Keratinocyte (primary cell): Measurements from ENCODE around the gene C1orf167. TPM values are rescaled to one million over a fixed set of nuclear protein-coding genes. Genes with fewer than 3 reads are reported as not detected.

Source experiments
- DNase-seq: peaks from one replicate; pipeline ENCODE4 v3.0.0-alpha.2; 2011; ENCODE audit warnings: low read depth, missing footprints, low spot score
- FAIRE-seq: peaks from 2 replicates; lab custom pipeline; 2011; peaks lifted over from hg19 to GRCh38; lab: Jason Lieb, UNC
- H2AFZ ChIP-seq: 2 replicates; pipeline ENCODE4 v1.6.0; 2012; ENCODE audit warnings: low read length, control low read depth, inconsistent platforms; ENCODE audit not compliant: control insufficient read depth
- H3K27ac ChIP-seq: 2 replicates; pipeline ENCODE4 v1.5.1; 2011; ENCODE audit warnings: low read length; ENCODE audit not compliant: control insufficient read depth, insufficient read depth
- H3K27me3 ChIP-seq: 3 replicates; pipeline ENCODE4 v1.6.0; 2011; ENCODE audit warnings: low read length; ENCODE audit not compliant: control insufficient read depth, insufficient read depth; ENCODE audit errors: extremely low read depth
- H3K36me3 ChIP-seq, 2 experiments: 2 replicates in 1 of 2; 3 replicates in 1 of 2; pipeline ENCODE4 v1.5.1; 2011; ENCODE audit warnings: low read length in 2 of 2, mild to moderate bottlenecking in 1 of 2; ENCODE audit not compliant: control insufficient read depth in 2 of 2, insufficient read depth in 2 of 2; ENCODE audit errors: extremely low read depth in 1 of 2
- H3K4me1 ChIP-seq: 3 replicates; pipeline ENCODE4 v1.5.1; 2011; ENCODE audit warnings: low read length; ENCODE audit not compliant: control insufficient read depth, insufficient read depth; ENCODE audit errors: extremely low read depth
- H3K4me2 ChIP-seq: 3 replicates; pipeline ENCODE4 v1.6.0; 2011; ENCODE audit warnings: low read depth, low read length; ENCODE audit not compliant: control insufficient read depth, insufficient read depth; ENCODE audit errors: extremely low read depth
- H3K4me3 ChIP-seq, 3 experiments: fragments of 200-600 bp in 1 of 3; sonication (generic) in 1 of 3; 2 replicates in 2 of 3; 3 replicates in 1 of 3; pipeline ENCODE4 v1.5.1; 2011 to 2016; ENCODE audit warnings: low read length in 3 of 3, mild to moderate bottlenecking in 3 of 3, control low read depth in 2 of 3, inconsistent platforms in 1 of 3, low read depth in 1 of 3, mixed read lengths in 1 of 3, mixed run types in 1 of 3, moderate library complexity in 1 of 3; ENCODE audit not compliant: control insufficient read depth in 2 of 3, insufficient read depth in 2 of 3; ENCODE audit errors: extremely low read depth in 1 of 3
- H3K79me2 ChIP-seq: 2 replicates; pipeline ENCODE4 v1.6.0; 2012; ENCODE audit warnings: low read length; ENCODE audit not compliant: control insufficient read depth, insufficient read depth
- H3K9ac ChIP-seq: 3 replicates; pipeline ENCODE4 v1.6.0; 2011; ENCODE audit warnings: low read length; ENCODE audit not compliant: control insufficient read depth, insufficient read depth; ENCODE audit errors: extremely low read depth
- H3K9me1 ChIP-seq: 3 replicates; pipeline ENCODE4 v1.6.0; 2011; ENCODE audit warnings: low read length; ENCODE audit not compliant: control insufficient read depth, insufficient read depth; ENCODE audit errors: extremely low read depth
- H3K9me3 ChIP-seq: 2 replicates; pipeline ENCODE4 v1.5.1; 2012; ENCODE audit warnings: low read depth, low read length; ENCODE audit not compliant: control insufficient read depth
- H4K20me1 ChIP-seq: 3 replicates; pipeline ENCODE4 v1.6.0; 2011; ENCODE audit warnings: low read length; ENCODE audit not compliant: control insufficient read depth, insufficient read depth; ENCODE audit errors: extremely low read depth
- EZH2 ChIP-seq: IDR thresholded peaks from one replicate; pipeline ENCODE4 v1.6.1; 2012; ENCODE audit warnings: inconsistent platforms, mild to moderate bottlenecking, low read length, moderate library complexity
- dilution Hi-C: fragments of 300-500 bp; cut with MboI; formaldehyde crosslinking; loops from one replicate; pipeline ENCODE4 v1.7.0; 2020; ENCODE audit warnings: low sequenced_read_pairs; ENCODE audit not compliant: extremely low pct_ligation_motif_present
- polyA plus RNA-seq, 5 experiments: library from polyadenylated mRNA; depleted of rRNA in 3 of 5; stranded (reverse) in 3 of 5; stranded (forward) in 1 of 5; unstranded in 1 of 5; fragments of >200 nt; gene quantifications; 1 replicate in 1 of 5; 2 replicates in 3 of 5; 3 replicates in 1 of 5; pipeline versions ENCODE4 v1.2.1 to v1.2.3, GENCODE V29; 2011 to 2012; ENCODE audit warnings: missing spikeins in 2 of 5, low read depth in 1 of 5, low replicate concordance in 1 of 5
- TF ChIP-seq, protein P1 (sequence below), 3 experiments: IDR thresholded peaks in 1 of 3; conservative IDR thresholded peaks in 1 of 3; optimal IDR thresholded peaks in 1 of 3; 2 replicates in 2 of 3; 3 replicates in 1 of 3; pipeline versions ENCODE3 to v1.5.1; 2011; ENCODE audit warnings: low read length in 3 of 3, mild to moderate bottlenecking in 3 of 3, moderate library complexity in 2 of 3, control low read depth in 1 of 3, inconsistent platforms in 1 of 3; ENCODE audit not compliant: insufficient read depth in 2 of 3; ENCODE audit errors: extremely low read depth in 1 of 3

Gene C1orf167
- polyA plus RNA-seq, 1 donor (not counting 4 experiments of a cell fraction or from before 2014, with no cell fraction given), result not detected

DNA sequence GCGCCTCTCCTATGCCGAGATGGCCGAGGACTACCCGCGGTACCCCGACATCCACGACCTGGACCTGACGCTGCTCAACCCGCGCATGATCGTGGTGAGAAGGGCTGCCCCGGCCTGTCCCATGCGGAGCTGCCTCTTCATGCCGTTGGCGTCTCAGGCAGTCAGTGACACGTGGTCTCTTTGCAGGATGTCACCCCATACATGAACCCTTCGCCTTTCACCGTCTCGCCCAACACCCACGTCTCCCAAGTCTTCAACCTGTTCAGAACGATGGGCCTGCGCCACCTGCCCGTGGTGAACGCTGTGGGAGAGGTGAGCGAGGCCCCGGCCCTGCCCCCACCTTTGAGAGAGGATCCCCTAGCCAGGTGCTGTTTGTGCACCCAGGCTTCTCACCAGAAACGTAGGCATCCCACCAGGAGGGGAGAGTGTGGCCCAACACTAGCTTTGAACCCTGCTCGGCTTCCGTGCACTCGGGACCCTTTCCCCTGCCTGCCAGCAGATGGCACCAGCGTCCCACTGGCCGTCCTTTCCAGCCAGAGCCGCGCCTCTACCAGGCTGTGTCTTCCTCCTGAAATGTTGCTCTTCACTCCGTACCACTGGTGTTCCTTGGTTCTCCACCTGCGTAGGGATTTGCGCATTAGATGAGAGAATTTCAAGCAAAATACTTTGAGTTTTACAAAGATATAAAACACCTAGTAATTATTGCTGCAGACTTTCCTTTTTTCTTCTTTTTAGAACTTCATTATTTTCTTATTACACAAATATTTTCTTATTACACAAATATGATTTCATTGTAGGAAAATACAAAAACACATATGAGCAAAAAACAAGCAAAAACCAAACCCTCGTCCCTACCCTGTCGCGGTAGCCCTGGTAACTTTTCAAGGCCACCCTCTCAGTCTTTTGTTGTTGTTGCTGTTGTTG lies 76.6 kb downstream of the C1orf167 start:
- TF ChIP-seq EZH2, result no peak
- TF ChIP-seq, protein P1, sequence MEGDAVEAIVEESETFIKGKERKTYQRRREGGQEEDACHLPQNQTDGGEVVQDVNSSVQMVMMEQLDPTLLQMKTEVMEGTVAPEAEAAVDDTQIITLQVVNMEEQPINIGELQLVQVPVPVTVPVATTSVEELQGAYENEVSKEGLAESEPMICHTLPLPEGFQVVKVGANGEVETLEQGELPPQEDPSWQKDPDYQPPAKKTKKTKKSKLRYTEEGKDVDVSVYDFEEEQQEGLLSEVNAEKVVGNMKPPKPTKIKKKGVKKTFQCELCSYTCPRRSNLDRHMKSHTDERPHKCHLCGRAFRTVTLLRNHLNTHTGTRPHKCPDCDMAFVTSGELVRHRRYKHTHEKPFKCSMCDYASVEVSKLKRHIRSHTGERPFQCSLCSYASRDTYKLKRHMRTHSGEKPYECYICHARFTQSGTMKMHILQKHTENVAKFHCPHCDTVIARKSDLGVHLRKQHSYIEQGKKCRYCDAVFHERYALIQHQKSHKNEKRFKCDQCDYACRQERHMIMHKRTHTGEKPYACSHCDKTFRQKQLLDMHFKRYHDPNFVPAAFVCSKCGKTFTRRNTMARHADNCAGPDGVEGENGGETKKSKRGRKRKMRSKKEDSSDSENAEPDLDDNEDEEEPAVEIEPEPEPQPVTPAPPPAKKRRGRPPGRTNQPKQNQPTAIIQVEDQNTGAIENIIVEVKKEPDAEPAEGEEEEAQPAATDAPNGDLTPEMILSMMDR (optimal IDR thresholded peaks at IDR 0.05 in 1 of 3, IDR thresholded peaks at IDR 0.05 in 1 of 3, conservative IDR thresholded peaks at IDR 0.05 in 1 of 3; ENCODE audit: extremely low read depth in 1 of 3, insufficient read depth in 2 of 3, low read length in 3 of 3), result peak; percentile 99 to 100 (median 100)
- dilution Hi-C loops, result no loop called here
- Histone ChIP-seq H2AFZ (no peak overlapping the region), H3K27ac (no peak overlapping the region), H3K27me3 (no peaks in the 10 kb centered on the region), H3K9ac (no peak overlapping the region), H4K20me1 (peaks cover 3% of the 10 kb centered on the region), H3K36me3 (peaks cover 62 to 67% of the 10 kb centered on the region in 2 experiments), H3K9me1 (no peaks in the 10 kb centered on the region), H3K4me3 (no peak overlapping the region), H3K4me1 (no peaks in the 10 kb centered on the region), H3K9me3 (no peaks in the 10 kb centered on the region), H3K4me2 (no peak overlapping the region), H3K79me2 (no peaks in the 10 kb centered on the region)
- DNase-seq (no peak), FAIRE-seq (peak; percentile 81)

Other genes starting within 250 kb of the C1orf167 start
- 42.2 to 83.7 TPM (median 65.9 TPM) in 3 replicates for gene FBXO2, start 107.8 kb upstream of the C1orf167 start, polyA plus RNA-seq
- 23.1 to 39.9 TPM (median 25.8 TPM) in 3 replicates for gene FBXO44, start 107.3 kb upstream of the C1orf167 start, polyA plus RNA-seq
- gene FBXO6, start 98.0 kb upstream of the C1orf167 start, polyA plus RNA-seq, result 10.9 to 24.0 TPM (median 11.2 TPM) in 3 replicates
- gene MAD2L2, start 81.0 kb upstream of the C1orf167 start, polyA plus RNA-seq, result 24.8 to 31.6 TPM (median 26.4 TPM) in 3 replicates
- gene DRAXIN, start 70.5 kb upstream of the C1orf167 start, polyA plus RNA-seq, result not detected in 3 replicates
- gene AGTRAP, start 26.1 kb upstream of the C1orf167 start, polyA plus RNA-seq, result 36.7 to 75.6 TPM (median 65.8 TPM) in 3 replicates
- 5.1 to 8.3 TPM (median 5.2 TPM) in 3 replicates for gene MTHFR, start 43.8 kb downstream of the C1orf167 start, polyA plus RNA-seq
- gene CLCN6, start 44.0 kb downstream of the C1orf167 start, polyA plus RNA-seq, result 5.2 to 9.8 TPM (median 7.4 TPM) in 3 replicates
- gene NPPA, start 85.6 kb downstream of the C1orf167 start, polyA plus RNA-seq, result not detected in 3 replicates
- not detected in 3 replicates for gene NPPB, start 96.8 kb downstream of the C1orf167 start, polyA plus RNA-seq
- 26.7 to 51.9 TPM (median 31.1 TPM) in 3 replicates for gene KIAA2013, start 164.2 kb downstream of the C1orf167 start, polyA plus RNA-seq
- 63.6 to 91.9 TPM (median 88.4 TPM) in 3 replicates for gene PLOD1, start 172.5 kb downstream of the C1orf167 start, polyA plus RNA-seq
- 85.4 to 102 TPM (median 94.3 TPM) in 3 replicates for gene MFN2, start 218.3 kb downstream of the C1orf167 start, polyA plus RNA-seq